Activated CD4-positive, alpha-beta T cell treated with anti-CD3 and anti-CD28 coated beads, Interleukin-2, amount 50 U/mL, for 4 hours (primary cell): Measurements from ENCODE around the gene ARL6IP6.
"Not testable (repeated sequence)": the region's sequence is repeated elsewhere in the genome, so short reads cannot be mapped to it uniquely, and the experiment has no call there.

Experiments
- DNase-seq, 2 experiments: peaks; one replicate each; pipeline ENCODE4 v3.0.0-alpha.2; 2020

Gene ARL6IP6

GRCh38 chr2:152723918-152724317, 5.5 kb downstream of the ARL6IP6 start:
- DNase-seq = no peak

- DNase-seq = no peak
Observed at GRCh38 chr2:152729844-152730243, 11.4 kb downstream of the ARL6IP6 start.

- DNase-seq = peak; percentile 4 to 11
Observed at GRCh38 chr2:152730591-152731333, 12.3 kb downstream of the ARL6IP6 start.

GRCh38 chr2:152737509-152737908, 19.1 kb downstream of the ARL6IP6 start:
- not testable (repeated sequence) for DNase-seq

GRCh38 chr2:152738438-152738837, 20.0 kb downstream of the ARL6IP6 start:
- no peak for DNase-seq

GRCh38 chr2:152739705-152740104, 21.3 kb downstream of the ARL6IP6 start:
- DNase-seq = not testable (repeated sequence)

- DNase-seq = no peak
Observed at GRCh38 chr2:152740743-152741328, 22.4 kb downstream of the ARL6IP6 start.

- no peak for DNase-seq
Observed at GRCh38 chr2:152743002-152743401, 24.6 kb downstream of the ARL6IP6 start.

GRCh38 chr2:152747751-152748150, 29.3 kb downstream of the ARL6IP6 start:
- DNase-seq = not testable (repeated sequence)

GRCh38 chr2:152755029-152755428, 36.6 kb downstream of the ARL6IP6 start:
- no peak for DNase-seq

- no peak for DNase-seq
Observed at GRCh38 chr2:152759290-152760072, 41.1 kb downstream of the ARL6IP6 start.

GRCh38 chr2:152761214-152761613, 42.8 kb downstream of the ARL6IP6 start:
- no peak for DNase-seq

GRCh38 chr2:152762202-152762601, 43.8 kb downstream of the ARL6IP6 start:
- no peak for DNase-seq

- DNase-seq = not testable (repeated sequence)
Observed at GRCh38 chr2:152763208-152763607, 44.8 kb downstream of the ARL6IP6 start.

GRCh38 chr2:152763651-152764050, 45.2 kb downstream of the ARL6IP6 start:
- DNase-seq = no peak

GRCh38 chr2:152766928-152767327, 48.5 kb downstream of the ARL6IP6 start:
- no peak for DNase-seq

- no peak for DNase-seq
Observed at GRCh38 chr2:152781175-152781574, 62.8 kb downstream of the ARL6IP6 start.

- no peak for DNase-seq
Observed at GRCh38 chr2:152782171-152782570, 63.8 kb downstream of the ARL6IP6 start.

GRCh38 chr2:152790883-152791282, 72.5 kb downstream of the ARL6IP6 start:
- no peak for DNase-seq

GRCh38 chr2:152791979-152792378, 73.6 kb downstream of the ARL6IP6 start:
- no peak for DNase-seq

GRCh38 chr2:152792974-152793373, 74.6 kb downstream of the ARL6IP6 start:
- DNase-seq = no peak

GRCh38 chr2:152796941-152797340, 78.5 kb downstream of the ARL6IP6 start:
- no peak for DNase-seq

- DNase-seq = no peak
Observed at GRCh38 chr2:152804687-152805408, 86.4 kb downstream of the ARL6IP6 start.
